OCI-LY7 (cell line): ENCODE results near the gene UBQLNL. TPM values are rescaled to one million over a fixed set of nuclear protein-coding genes. Genes with fewer than 3 reads are reported as not detected.

Source experiments
- BruUV-seq: library from RNA; stranded (reverse); fragments of 400-500 nt; replicated peaks from 2 replicates; lab custom pipeline; 2021; lab: Mats Ljungman, UMichigan
- CTCF ChIA-PET: fragments of 300-600 bp; sonication (Branson Sonifier 250); formaldehyde crosslinking; loops from one replicate; lab custom pipeline; 2022; ENCODE audit warnings: antibody characterized with exemption; ENCODE audit not compliant: unreplicated experiment; lab: Charles Lee
- POLR2A ChIA-PET: fragments of 300-600 bp; sonication (Branson Sonifier 250); formaldehyde crosslinking; loops from one replicate; lab custom pipeline; 2022; ENCODE audit warnings: antibody characterized with exemption; lab: Charles Lee
- DNase-seq: peaks from one replicate; pipeline ENCODE4 v3.0.0-alpha.2; 2015; ENCODE audit warnings: low spot score
- H2AFZ ChIP-seq: fragments of 200-600 bp; sonication (generic), shearing (Covaris generic); 2 replicates; pipeline ENCODE4 v1.6.1; 2014; ENCODE audit warnings: mild to moderate bottlenecking, antibody characterized with exemption, low read length, moderate library complexity
- H3K27ac ChIP-seq: fragments of 200-600 bp; sonication (generic); 2 replicates; pipeline ENCODE4 v1.5.1; 2014; ENCODE audit warnings: mixed run types, low read depth, mild to moderate bottlenecking, moderate library complexity, low read length, inconsistent platforms; ENCODE audit not compliant: poor library complexity, severe bottlenecking
- H3K36me3 ChIP-seq: fragments of 200-600 bp; sonication (generic); 2 replicates; pipeline ENCODE4 v1.6.1; 2014; ENCODE audit warnings: mild to moderate bottlenecking, antibody characterized with exemption, low read length, moderate library complexity, mixed read lengths; ENCODE audit not compliant: insufficient read depth
- H3K4me1 ChIP-seq: fragments of 200-600 bp; sonication (generic); 2 replicates; pipeline ENCODE4 v1.5.1; 2014; ENCODE audit warnings: mild to moderate bottlenecking, low read length; ENCODE audit not compliant: insufficient read depth, poor library complexity, severe bottlenecking
- H3K4me2 ChIP-seq: fragments of 200-600 bp; sonication (generic); 2 replicates; pipeline ENCODE4 v1.6.1; 2014; ENCODE audit warnings: mild to moderate bottlenecking, low read length
- H3K4me3 ChIP-seq: fragments of 200-600 bp; sonication (generic); 2 replicates; pipeline ENCODE4 v1.5.1; 2014; ENCODE audit warnings: mild to moderate bottlenecking, low read depth, low read length; ENCODE audit not compliant: poor library complexity, severe bottlenecking
- H3K79me2 ChIP-seq: fragments of 200-600 bp; sonication (generic); 2 replicates; pipeline ENCODE4 v1.6.1; 2016; ENCODE audit warnings: low read depth, mild to moderate bottlenecking, low read length, moderate library complexity, mixed read lengths; ENCODE audit not compliant: insufficient read depth
- H3K9me2 ChIP-seq: fragments of 200-600 bp; sonication (generic); 2 replicates; pipeline ENCODE4 v1.6.1; 2016; ENCODE audit warnings: mild to moderate bottlenecking, low read length, mixed read lengths; ENCODE audit not compliant: insufficient read depth
- H3K9me3 ChIP-seq: fragments of 200-600 bp; sonication (generic); 2 replicates; pipeline ENCODE4 v1.6.1; 2014; ENCODE audit warnings: mild to moderate bottlenecking, mixed run types, low read length, mixed read lengths
- H4K20me1 ChIP-seq: fragments of 200-600 bp; sonication (generic); 2 replicates; pipeline ENCODE4 v1.6.1; 2014; ENCODE audit warnings: mild to moderate bottlenecking, antibody characterized with exemption, low read length, moderate library complexity, mixed read lengths; ENCODE audit not compliant: insufficient read depth
- EZH2phosphoT487 ChIP-seq: fragments of 200-600 bp; sonication (generic); IDR thresholded peaks from 2 replicates; pipeline ENCODE4 v1.6.1; 2018; ENCODE audit warnings: low read depth, borderline replicate concordance, mild to moderate bottlenecking, mixed run types, antibody characterized with exemption, low read length, moderate library complexity, mixed read lengths
- intact Hi-C: fragments of 100-400 bp; cut with micrococcal nuclease; formaldehyde crosslinking; loops from one replicate; pipeline ENCODE4 v1.10.0; 2022; ENCODE audit not compliant: unreplicated experiment
- total RNA-seq, 2 experiments: library from RNA; depleted of rRNA in 1 of 2; stranded (reverse); fragments of >200 nt in 1 of 2; shearing (Covaris generic) in 1 of 2; gene quantifications; 2 replicates each; pipeline ENCODE4 v1.2.3, GENCODE V29; 2014 to 2022
- TF ChIP-seq, protein P1 (sequence below): fragments of 200-600 bp; sonication (generic); conservative IDR thresholded peaks from 2 replicates; pipeline ENCODE4 v1.5.1; 2014; ENCODE audit warnings: mild to moderate bottlenecking, antibody characterized with exemption, low read length, moderate library complexity, mixed read lengths

Gene UBQLNL
- total RNA-seq, 2 experiments from 2014 or later = 0.13 TPM; not detected in 1

DNA sequence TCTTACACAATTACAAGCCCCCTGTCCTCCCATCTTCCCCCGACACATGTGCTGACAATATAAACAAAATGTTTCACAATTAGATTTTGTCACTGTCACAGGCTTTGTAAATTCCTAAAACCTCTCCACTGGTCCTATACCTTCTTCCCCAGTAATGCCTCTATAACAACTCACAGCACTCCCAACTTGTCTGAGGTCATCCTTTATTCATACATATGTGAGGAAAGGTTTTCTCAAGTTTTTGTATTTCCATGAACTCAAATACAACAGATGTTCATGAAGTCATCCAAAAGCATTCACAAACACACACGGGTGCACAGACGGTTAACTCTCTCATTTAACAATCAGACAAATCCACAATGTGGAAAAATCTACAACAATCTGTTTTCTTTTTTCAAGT, 30.0 kb upstream of the UBQLNL start:
- no peaks in the 10 kb centered on the region for H3K4me1 ChIP-seq
- H3K4me3 ChIP-seq = no peak overlapping the region
- no peaks in the 10 kb centered on the region for H4K20me1 ChIP-seq
- no TSS peak for BruUV-seq
- no peak for DNase-seq
- TF ChIP-seq EZH2phosphoT487 = no peak
- TF ChIP-seq, protein P1, sequence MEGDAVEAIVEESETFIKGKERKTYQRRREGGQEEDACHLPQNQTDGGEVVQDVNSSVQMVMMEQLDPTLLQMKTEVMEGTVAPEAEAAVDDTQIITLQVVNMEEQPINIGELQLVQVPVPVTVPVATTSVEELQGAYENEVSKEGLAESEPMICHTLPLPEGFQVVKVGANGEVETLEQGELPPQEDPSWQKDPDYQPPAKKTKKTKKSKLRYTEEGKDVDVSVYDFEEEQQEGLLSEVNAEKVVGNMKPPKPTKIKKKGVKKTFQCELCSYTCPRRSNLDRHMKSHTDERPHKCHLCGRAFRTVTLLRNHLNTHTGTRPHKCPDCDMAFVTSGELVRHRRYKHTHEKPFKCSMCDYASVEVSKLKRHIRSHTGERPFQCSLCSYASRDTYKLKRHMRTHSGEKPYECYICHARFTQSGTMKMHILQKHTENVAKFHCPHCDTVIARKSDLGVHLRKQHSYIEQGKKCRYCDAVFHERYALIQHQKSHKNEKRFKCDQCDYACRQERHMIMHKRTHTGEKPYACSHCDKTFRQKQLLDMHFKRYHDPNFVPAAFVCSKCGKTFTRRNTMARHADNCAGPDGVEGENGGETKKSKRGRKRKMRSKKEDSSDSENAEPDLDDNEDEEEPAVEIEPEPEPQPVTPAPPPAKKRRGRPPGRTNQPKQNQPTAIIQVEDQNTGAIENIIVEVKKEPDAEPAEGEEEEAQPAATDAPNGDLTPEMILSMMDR = no peak
- CTCF ChIA-PET = no interaction called here
- intact Hi-C loops = no loop called here
- H3K9me3 ChIP-seq = no peaks in the 10 kb centered on the region
- H3K9me2 ChIP-seq = no peaks in the 10 kb centered on the region
- no peaks in the 10 kb centered on the region for H3K36me3 ChIP-seq
- H2AFZ ChIP-seq = no peak overlapping the region
- H3K79me2 ChIP-seq = no peaks in the 10 kb centered on the region
- no peak overlapping the region for H3K27ac ChIP-seq
- POLR2A ChIA-PET = no interaction called here
- no peak overlapping the region for H3K4me2 ChIP-seq

DNA sequence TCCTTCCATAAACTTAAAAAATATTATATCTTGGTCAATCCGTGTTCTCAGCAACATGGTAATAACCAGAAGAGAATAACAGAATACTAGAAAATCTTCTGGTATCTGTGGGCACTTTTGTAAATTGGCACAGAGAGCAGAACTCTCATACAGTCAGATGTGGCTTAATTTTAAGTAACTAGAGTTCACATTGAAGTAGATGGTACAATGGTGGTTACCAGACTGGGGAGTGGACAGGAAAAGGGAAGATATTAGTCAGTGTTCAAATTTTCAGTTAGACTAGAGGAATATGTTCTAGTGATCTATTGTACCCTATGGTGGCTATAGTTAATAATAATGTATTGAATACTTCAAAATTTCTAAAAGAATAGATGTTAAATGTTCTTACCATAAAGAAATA, 24.9 kb upstream of the UBQLNL start:
- no TSS peak for BruUV-seq
- no peak for TF ChIP-seq EZH2phosphoT487
- TF ChIP-seq, protein P1 = no peak
- intact Hi-C loops = no loop called here
- Histone ChIP-seq H4K20me1 (no peaks in the 10 kb centered on the region), H3K4me2 (no peak overlapping the region), H3K4me1 (no peaks in the 10 kb centered on the region), H3K27ac (no peak overlapping the region), H3K9me2 (no peaks in the 10 kb centered on the region), H3K79me2 (no peaks in the 10 kb centered on the region), H3K4me3 (no peak overlapping the region), H3K9me3 (no peaks in the 10 kb centered on the region), H3K36me3 (no peaks in the 10 kb centered on the region), H2AFZ (no peak overlapping the region)
- DNase-seq = no peak
- CTCF ChIA-PET = no interaction called here
- POLR2A ChIA-PET = no interaction called here

DNA sequence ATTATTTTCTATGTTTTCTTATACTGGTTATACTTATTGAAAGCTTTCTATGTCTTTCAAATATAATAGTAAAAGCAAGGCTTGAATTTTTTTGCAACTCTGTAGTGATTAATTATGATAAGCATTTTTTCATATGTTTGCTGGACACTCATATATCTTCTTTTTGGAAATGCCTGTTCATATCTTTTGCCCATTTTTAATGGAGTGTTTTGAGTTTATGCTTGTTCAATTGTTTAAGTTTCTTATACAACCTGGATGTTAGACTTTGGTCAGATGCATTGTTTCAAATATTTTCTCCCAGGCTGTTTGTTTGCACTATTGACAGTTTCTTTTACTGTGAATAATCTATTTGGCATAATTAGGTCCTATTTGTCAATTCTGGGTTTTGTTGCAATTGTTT, 20.0 kb upstream of the UBQLNL start:
- CTCF ChIA-PET = no interaction called here
- no peaks in the 10 kb centered on the region for H3K9me2 ChIP-seq
- no peak overlapping the region for H2AFZ ChIP-seq
- H3K4me3 ChIP-seq = no peak overlapping the region
- TF ChIP-seq, protein P1 = no peak
- TF ChIP-seq EZH2phosphoT487 = no peak
- no peaks in the 10 kb centered on the region for H4K20me1 ChIP-seq
- H3K9me3 ChIP-seq = no peaks in the 10 kb centered on the region
- BruUV-seq = no TSS peak
- no peak overlapping the region for H3K4me2 ChIP-seq
- no peaks in the 10 kb centered on the region for H3K4me1 ChIP-seq
- H3K36me3 ChIP-seq = no peaks in the 10 kb centered on the region
- POLR2A ChIA-PET = interaction anchor here (0.6 kb wide), 1 partner anchor 34 kb away, joined by 3 read pairs; no protein-coding TSS in a partner anchor
- intact Hi-C loops = no loop called here
- H3K79me2 ChIP-seq = no peaks in the 10 kb centered on the region
- DNase-seq = no peak
- H3K27ac ChIP-seq = no peak overlapping the region
